Stomach smooth muscle (tissue), 2 donors: ENCODE results near the gene SOD3.

Experiments
- H3K27ac ChIP-seq: one replicate; pipeline ENCODE4 v1.7.0; 2013; ENCODE audit warnings: mild to moderate bottlenecking, low read length, inconsistent platforms
- H3K27me3 ChIP-seq, 2 donors: one replicate each; pipeline ENCODE4 v1.7.0; 2013; ENCODE audit warnings: low read length in 2 of 2; ENCODE audit not compliant: insufficient read depth in 2 of 2, control insufficient read depth in 1 of 2
- H3K36me3 ChIP-seq, 2 donors: one replicate each; pipeline ENCODE4 v1.7.0; 2013; ENCODE audit warnings: low read length in 2 of 2; ENCODE audit not compliant: control insufficient read depth in 2 of 2, insufficient read depth in 2 of 2
- H3K4me1 ChIP-seq: one replicate; pipeline ENCODE4 v1.7.0; 2013; ENCODE audit warnings: low read length; ENCODE audit not compliant: control insufficient read depth, insufficient read depth
- H3K4me3 ChIP-seq, 2 donors: one replicate each; pipeline ENCODE4 v1.7.0; 2013; ENCODE audit warnings: low read length in 2 of 2
- H3K9ac ChIP-seq, 2 donors: one replicate each; pipeline ENCODE4 v1.7.0; 2013; ENCODE audit warnings: low read length in 2 of 2, mild to moderate bottlenecking in 1 of 2
- H3K9me3 ChIP-seq, 2 donors: one replicate each; pipeline ENCODE4 v1.7.0; 2013; ENCODE audit warnings: low read length in 2 of 2; ENCODE audit not compliant: control insufficient read depth in 2 of 2
- donor health status: healthy.
- donor health status: Pancreatic carcinoma.

Gene SOD3

GRCh38 chr4:24845132-24845531 is 49.8 kb downstream of the SOD3 start:
- Histone ChIP-seq H3K4me1 (peaks cover 26% of the 10 kb centered on the region), H3K9me3 (no peaks in the 10 kb centered on the region), H3K27me3 (no peaks in the 10 kb centered on the region), H3K36me3 (peaks cover 4% of the 10 kb centered on the region in 2 donors), H3K4me3 (no peak overlapping the region), H3K9ac (no peak overlapping the region), H3K27ac (no peak overlapping the region)

GRCh38 chr4:24845902-24846301 is 50.5 kb downstream of the SOD3 start:
- H3K27ac ChIP-seq, result no peak overlapping the region
- H3K9ac ChIP-seq, result no peak overlapping the region
- H3K27me3 ChIP-seq, result no peaks in the 10 kb centered on the region
- peaks cover 29% of the 10 kb centered on the region for H3K4me1 ChIP-seq
- H3K4me3 ChIP-seq, result no peak overlapping the region
- no peaks in the 10 kb centered on the region for H3K9me3 ChIP-seq
- H3K36me3 ChIP-seq, result peaks cover 2 to 4% of the 10 kb centered on the region in 2 donors

GRCh38 chr4:24846716-24847115 is 51.3 kb downstream of the SOD3 start:
- peaks cover 30% of the 10 kb centered on the region for H3K4me1 ChIP-seq
- no peak overlapping the region for H3K9ac ChIP-seq
- no peak overlapping the region for H3K4me3 ChIP-seq
- H3K27ac ChIP-seq, result no peak overlapping the region
- no peaks in the 10 kb centered on the region for H3K27me3 ChIP-seq
- peaks cover 2 to 4% of the 10 kb centered on the region in 2 donors for H3K36me3 ChIP-seq
- no peaks in the 10 kb centered on the region for H3K9me3 ChIP-seq

GRCh38 chr4:24849351-24849750 is 54.0 kb downstream of the SOD3 start:
- Histone ChIP-seq H3K9me3 (no peaks in the 10 kb centered on the region), H3K4me1 (peaks cover 20% of the 10 kb centered on the region), H3K27ac (peak overlapping the region; percentile 31), H3K27me3 (no peaks in the 10 kb centered on the region), H3K9ac (no peak overlapping the region), H3K4me3 (no peak overlapping the region), H3K36me3 (peaks cover 2 to 4% of the 10 kb centered on the region in 2 donors)

GRCh38 chr4:24849756-24850155 is 54.4 kb downstream of the SOD3 start:
- H3K9ac ChIP-seq, result no peak overlapping the region
- no peaks in the 10 kb centered on the region for H3K27me3 ChIP-seq
- peaks cover 20% of the 10 kb centered on the region for H3K4me1 ChIP-seq
- H3K36me3 ChIP-seq, result peaks cover 2 to 4% of the 10 kb centered on the region in 2 donors
- peak overlapping the region in 1 of 2 donors; percentile 8 for H3K4me3 ChIP-seq
- no peaks in the 10 kb centered on the region for H3K9me3 ChIP-seq
- peak overlapping the region; percentile 31 for H3K27ac ChIP-seq
